Left colon (tissue), 2 donors: Measurements from ENCODE around the gene TRAPPC12. TPM values are rescaled to one million over a fixed set of nuclear protein-coding genes. Genes with fewer than 3 reads are reported as not detected.
A peak's percentile ranks its signal among the peaks of the same experiment; 100 is the strongest.
"Not testable (repeated sequence)": the region's sequence is repeated elsewhere in the genome, so short reads cannot be mapped to it uniquely, and the experiment has no call there.

Experiments used
- ATAC-seq: fragments of 200-7000 bp; cut with Tn5 transposase; one replicate; pipeline ENCODE4 v1.9.1; 2020; ENCODE audit warnings: mild to moderate bottlenecking, moderate library complexity
- DNase-seq, 2 donors: peaks; one replicate each; pipeline ENCODE4 v3.0.0-alpha.2; 2020
- intact Hi-C, 2 donors: fragments of 100-400 bp; cut with DNase I in 1 of 2; cut with micrococcal nuclease in 1 of 2; formaldehyde crosslinking; loops; one replicate each; pipeline versions ENCODE4 v1.11.2 to v1.14.0; 2022; cut with DNase I, micrococcal nuclease
- total RNA-seq, 2 donors: library from RNA; stranded (reverse); fragmentation: NEBNext Ultra II Directional; extraction: Animal tissue kit (Norgen Biotek cat#: 25700); gene quantifications; one replicate each; pipeline ENCODE4 v1.2.1, GENCODE V29; 2021
- donor health status: DM: no; HTN: no; CAD: no.
- donor health status: DM: yes; HTN: yes; CAD: no.

The TRAPPC12 gene
- total RNA-seq, 2 donors from 2014 or later: 74.2 to 105 TPM

DNA sequence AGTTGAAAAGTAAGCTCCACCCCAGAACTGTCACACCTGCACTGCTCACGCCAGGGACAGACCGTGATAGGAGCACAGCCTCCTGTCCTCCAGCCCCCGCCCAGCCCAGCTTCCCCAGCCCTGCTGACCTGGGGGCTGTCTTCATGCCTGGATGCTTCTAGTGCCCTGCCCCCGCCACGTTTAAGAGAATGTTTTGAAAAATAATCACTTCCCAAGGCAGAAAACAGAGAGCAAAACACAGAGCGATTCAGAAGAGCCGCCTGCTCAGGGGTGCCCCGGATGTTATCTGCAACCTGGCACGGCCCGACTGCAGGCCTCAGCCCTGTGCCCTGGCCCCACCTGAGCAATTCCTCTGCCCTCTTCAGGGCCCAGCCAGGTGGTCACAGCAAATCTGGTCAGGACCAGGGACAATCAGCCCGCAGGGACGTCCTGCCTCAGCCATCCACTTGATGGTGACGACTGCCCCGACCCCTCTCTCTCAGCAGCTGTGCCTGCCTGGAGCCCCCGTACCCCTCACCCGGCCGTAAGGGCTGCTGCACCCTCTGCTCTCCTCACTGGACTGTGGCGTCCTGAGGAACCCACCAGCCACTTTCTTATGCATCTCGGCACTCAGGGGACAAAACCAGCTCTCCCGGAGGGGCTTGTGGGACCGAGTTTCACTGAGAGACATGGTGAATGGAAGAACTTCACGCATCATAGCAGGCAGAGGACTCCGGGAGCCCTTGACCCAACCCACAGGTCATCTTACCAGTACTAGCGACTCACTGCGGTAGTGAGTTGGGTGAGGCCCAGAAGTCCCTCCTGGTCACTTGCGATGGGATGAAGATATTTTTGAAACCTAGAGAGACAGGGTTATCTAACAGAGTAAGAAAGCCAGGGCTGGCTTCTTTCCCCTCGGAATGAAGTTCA lies 109.6 kb downstream of the TRAPPC12 start:
- no peak for DNase-seq
- intact Hi-C loops: no loop called here
- peak; percentile 59 for ATAC-seq

GRCh38 chr2:3489764-3490115 lies 110.2 kb downstream of the TRAPPC12 start:
- ATAC-seq (no peak), DNase-seq (no peak)
- intact Hi-C loops: no loop called here

DNA sequence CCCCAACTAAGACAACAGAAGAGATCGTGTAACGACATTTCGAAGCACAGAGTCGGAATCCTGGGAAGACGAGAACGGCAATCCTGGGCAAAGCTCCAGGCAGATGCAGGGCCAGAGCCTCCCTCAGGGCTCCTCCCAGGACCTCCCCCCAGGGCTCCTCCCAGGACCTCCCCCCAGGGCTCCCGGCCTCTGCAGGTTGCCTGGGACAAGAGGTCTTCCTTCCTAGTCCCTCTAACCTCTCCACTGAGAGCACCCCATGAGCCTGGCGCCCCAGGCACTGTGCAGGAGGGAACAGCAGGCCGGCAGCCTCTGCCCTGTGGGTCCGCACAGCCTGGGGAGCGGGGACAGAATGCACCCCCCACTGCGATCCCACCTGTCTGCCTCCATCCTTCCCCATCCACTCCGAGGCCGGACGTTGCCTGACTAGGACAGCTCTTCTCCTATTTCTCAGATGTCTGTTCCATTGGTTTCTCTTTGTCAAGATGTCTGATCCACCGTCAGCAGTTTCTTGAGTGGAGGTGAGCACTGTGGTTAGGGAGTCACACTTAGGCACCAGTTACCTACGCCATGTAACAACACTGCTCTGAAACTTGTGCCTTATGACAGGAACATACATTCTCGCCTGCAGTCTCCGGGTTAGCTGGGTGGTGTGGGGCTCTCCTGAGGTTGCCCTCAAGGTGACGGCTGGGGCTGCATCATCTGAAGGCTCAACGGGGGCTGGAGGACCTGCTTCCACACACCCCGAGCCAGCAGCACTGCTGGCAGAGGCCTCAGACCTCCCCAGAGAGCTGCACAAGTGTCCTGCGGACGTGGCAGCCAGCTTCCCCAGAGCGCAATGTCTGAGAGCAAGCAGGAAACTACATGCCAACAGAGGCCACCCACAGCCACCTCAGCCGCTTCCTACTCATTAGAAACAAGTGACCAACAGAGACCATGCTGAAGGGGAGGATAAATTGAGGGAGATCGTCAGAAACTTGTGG lies 111.0 kb downstream of the TRAPPC12 start:
- ATAC-seq (no peak), DNase-seq (no peak)
- intact Hi-C loops: no loop called here

DNA sequence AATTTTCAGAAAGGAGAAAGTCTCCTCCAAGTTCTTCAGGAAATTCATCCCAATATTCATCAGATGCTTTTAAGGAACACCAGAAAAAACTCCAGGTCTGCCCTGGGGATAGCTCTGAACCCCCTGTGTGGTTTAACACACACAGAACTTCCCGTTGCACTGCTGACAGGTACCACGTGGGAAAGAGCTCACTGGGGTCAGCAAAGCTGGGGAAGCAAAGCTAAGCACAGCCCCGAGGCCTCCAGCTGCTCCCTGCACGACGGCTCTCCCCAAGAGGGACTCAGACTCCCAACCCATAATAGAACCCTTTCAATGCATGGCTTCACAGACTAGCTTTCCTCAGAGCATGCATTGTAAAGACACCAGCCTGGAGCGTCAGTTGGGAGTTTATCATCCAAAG lies 111.8 kb downstream of the TRAPPC12 start:
- no peak for DNase-seq
- ATAC-seq: no peak

GRCh38 chr2:3491716-3492474 lies 112.4 kb downstream of the TRAPPC12 start:
- ATAC-seq (no peak), DNase-seq (no peak)
- intact Hi-C loops: no loop called here

More for the DNA sequence above, 111.8 kb downstream of the TRAPPC12 start:
- intact Hi-C loops: no loop called here

DNA sequence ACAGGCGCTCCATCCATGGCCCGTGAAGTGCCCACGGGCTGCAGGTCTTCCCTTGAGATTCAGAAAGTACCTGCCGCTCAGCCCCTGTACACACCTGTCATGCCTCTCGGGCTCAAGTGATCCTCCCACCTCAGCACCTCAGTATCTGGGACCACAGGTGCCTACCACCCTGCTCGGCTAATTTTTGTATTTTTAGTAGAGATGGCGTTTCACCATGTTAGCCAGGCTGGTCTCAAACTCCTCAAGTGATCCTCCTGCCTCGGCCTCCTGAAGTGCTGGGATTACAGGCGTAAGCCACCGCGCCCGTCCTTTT lies 112.9 kb downstream of the TRAPPC12 start:
- intact Hi-C loops, DNase-seq, ATAC-seq: not testable (repeated sequence)

DNA sequence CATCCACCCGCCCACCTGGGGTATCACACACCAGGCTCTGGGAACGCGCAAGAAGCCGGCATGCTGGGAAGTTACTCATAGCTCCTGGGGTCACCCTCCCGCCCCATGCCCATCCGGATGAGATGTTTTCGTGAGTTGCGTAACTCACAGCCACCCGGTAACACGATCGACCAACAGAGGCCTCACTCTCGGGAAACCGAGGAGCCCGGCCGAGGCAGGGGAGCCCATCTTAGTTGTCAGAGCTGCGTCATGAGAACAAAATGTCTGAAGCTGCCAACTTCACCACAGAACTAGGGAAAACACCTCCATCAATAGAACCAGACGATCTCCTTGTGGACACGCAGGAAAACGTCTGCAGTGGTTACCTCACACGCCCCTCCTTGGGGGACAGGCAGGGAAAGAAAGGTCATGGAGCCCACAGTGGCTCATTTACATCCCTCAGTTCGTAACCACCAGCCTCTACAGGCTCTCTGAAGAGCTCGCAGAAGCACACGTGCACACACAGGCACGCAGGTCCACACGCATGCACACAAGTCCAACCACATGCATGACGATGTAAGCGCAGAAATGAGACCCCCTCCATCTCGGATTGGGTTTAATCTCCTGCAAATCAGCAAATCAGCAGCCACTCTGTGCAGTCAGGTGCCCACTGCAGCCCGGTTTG lies 113.6 kb downstream of the TRAPPC12 start:
- intact Hi-C loops: no loop called here
- no peak for DNase-seq
- no peak for ATAC-seq

GRCh38 chr2:3493615-3494007 lies 114.1 kb downstream of the TRAPPC12 start:
- intact Hi-C loops: no loop called here
- peak; percentile 85 for ATAC-seq
- DNase-seq: peak; percentile 50 to 60

- DNase-seq: no peak
- intact Hi-C loops: no loop called here
- no peak for ATAC-seq
These were observed 115.6 kb downstream of the TRAPPC12 start for GRCh38 chr2:3494984-3495666.

DNA sequence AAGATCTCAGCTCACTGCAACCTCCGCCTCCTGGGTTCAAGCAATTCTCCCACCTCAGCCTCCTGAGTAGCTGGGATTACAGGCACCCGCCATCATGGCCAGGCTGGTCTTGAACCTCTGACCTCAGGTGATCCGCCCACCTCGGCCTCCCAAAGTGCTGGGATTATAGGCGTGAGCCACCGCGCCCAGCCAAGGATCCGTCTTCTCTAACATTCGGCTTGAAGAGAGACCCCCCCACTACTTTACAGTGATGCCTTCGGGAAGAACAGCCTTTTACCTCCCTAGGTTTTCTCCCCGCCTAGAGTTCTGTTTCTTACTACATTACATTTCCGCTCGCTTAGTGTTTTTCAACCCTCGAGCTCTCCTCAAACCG lies 117.2 kb downstream of the TRAPPC12 start:
- intact Hi-C loops, DNase-seq, ATAC-seq: not testable (repeated sequence)

- DNase-seq (no peak), ATAC-seq (no peak)
- intact Hi-C loops: no loop called here
These were observed 119.4 kb downstream of the TRAPPC12 start for GRCh38 chr2:3498783-3499394.

GRCh38 chr2:3500326-3500899 lies 120.9 kb downstream of the TRAPPC12 start:
- intact Hi-C loops: no loop called here
- ATAC-seq: peak; percentile 27

GRCh38 chr2:3503046-3503445 lies 123.6 kb downstream of the TRAPPC12 start:
- DNase-seq (no peak), ATAC-seq (no peak)
- intact Hi-C loops: no loop called here

More at GRCh38 chr2:3500326-3500899, 120.9 kb downstream of the TRAPPC12 start:
- no peak for DNase-seq

GRCh38 chr2:3503483-3503882 lies 124.0 kb downstream of the TRAPPC12 start:
- no peak for DNase-seq
- intact Hi-C loops: no loop called here
- no peak for ATAC-seq

GRCh38 chr2:3504741-3505140 lies 125.2 kb downstream of the TRAPPC12 start:
- intact Hi-C loops: no loop called here
- DNase-seq (no peak), ATAC-seq (no peak)

GRCh38 chr2:3505771-3506170 lies 126.3 kb downstream of the TRAPPC12 start:
- intact Hi-C loops: no loop called here
- ATAC-seq: peak; percentile 96
- peak; percentile 58 to 70 for DNase-seq

- no peak for DNase-seq
- no peak for ATAC-seq
- intact Hi-C loops: no loop called here
These were observed 132.6 kb downstream of the TRAPPC12 start for GRCh38 chr2:3512086-3512485.
